Glomerular visceral epithelial cell (primary cell): Measurements from ENCODE around the gene RSBN1L.
"Not testable (repeated sequence)": the region's sequence is repeated elsewhere in the genome, so short reads cannot be mapped to it uniquely, and the experiment has no call there.

Source experiments
- DNase-seq: peaks from one replicate; pipeline ENCODE4 v3.0.0-alpha.2; 2016; ENCODE audit errors: extremely low spot score

RSBN1L gene

DNA sequence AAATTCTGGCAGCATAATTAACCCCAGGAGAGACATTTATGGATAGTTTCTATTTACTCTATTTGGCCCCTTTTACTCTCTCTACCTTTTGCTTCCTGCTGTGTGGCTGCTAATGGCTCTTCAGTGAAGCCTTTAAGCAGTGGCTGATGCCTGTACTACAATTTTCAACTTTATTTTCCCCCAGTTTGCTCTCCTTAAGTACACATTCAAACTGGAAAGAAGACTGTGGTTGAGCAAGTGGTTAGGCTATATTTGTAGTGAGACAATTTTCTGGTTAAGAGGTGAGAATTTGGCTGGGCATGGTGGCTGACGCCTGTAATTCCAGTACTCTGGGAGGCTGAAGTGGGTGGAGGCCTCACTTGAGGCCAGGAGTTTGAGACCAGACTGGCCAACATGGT, 8.5 kb upstream of the RSBN1L start:
- no peak for DNase-seq

DNA sequence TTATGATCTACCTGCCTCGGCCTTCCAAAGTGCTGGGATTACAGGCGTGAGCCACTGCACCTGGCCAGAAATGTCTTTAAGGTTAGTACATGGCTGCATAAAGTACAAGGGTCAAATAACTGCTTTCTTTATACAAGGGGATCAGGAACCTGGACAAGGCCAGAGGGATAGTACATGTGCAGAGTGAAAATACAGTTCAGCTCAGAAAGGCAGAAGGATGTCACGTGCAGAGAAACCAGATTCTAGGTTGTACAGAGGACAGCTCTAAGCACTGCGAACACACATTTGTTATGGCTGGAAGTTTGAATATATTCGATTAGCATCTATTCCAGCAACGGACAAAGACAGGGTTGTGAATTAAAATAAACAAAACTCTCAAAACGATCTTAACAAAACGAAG, 6.0 kb upstream of the RSBN1L start:
- no peak for DNase-seq

DNA sequence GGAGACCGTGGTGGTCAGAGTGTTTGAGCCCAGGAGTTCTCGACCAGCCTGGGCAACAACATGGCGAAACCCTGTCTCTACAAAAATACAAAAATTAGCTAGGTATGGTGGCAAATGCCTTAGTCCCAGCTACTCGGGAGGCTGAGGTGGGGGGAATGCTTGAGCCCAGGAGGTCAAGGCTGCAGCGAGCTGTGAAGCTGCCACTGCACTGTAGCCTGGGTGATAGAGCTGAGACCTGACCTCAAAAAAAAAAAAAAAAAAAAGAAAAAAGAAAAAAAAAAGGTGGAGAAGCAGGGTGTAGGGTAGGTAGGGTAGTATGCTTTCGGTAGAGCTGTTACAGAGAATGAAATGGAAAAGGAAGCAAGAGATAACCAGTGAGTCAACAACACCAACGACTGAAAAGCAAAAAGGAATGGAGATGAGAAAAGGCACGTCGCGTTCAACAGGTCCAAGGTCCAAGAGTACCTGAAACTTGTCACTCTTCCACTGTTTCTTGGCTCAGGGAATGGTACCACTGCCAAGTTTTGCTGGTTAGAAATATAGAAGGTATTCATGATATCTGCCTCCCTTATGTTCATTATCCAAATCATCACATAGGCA, 4.3 kb upstream of the RSBN1L start:
- DNase-seq, result no peak

DNA sequence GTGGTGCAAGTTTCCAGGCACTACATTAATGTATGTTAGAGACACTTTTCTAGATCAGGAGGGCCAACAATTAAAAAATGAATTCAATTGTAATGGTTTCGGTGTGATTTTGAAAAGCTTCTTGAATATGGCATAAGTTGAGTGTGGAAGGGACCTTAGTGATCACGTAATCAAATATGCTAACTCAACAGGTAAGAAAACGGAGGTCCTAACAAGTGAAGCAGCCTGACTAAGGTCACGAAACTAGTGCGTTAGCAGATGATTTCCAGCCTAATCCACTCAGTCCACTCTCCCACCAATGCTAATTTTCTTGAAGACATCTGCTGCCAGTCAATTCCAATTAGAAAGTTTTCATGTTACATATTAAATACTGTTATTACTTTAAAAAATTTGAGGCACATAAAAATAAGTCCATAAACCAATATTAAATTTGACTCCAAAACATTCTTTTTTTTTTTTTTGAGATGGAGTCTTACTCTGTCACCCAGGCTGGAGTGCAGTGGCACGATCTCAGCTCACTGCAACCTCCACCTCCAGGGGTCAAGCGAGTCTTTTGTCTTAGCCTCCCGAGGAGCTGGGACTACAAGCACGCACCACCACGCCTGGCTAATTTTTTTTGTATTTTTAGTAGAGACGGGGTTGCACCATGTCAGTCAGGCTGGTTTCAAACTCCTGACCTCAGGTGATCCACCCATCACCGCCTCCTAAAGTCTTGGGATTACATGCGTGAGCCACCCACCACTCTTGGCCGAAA, 2.3 kb upstream of the RSBN1L start:
- no peak for DNase-seq

DNA sequence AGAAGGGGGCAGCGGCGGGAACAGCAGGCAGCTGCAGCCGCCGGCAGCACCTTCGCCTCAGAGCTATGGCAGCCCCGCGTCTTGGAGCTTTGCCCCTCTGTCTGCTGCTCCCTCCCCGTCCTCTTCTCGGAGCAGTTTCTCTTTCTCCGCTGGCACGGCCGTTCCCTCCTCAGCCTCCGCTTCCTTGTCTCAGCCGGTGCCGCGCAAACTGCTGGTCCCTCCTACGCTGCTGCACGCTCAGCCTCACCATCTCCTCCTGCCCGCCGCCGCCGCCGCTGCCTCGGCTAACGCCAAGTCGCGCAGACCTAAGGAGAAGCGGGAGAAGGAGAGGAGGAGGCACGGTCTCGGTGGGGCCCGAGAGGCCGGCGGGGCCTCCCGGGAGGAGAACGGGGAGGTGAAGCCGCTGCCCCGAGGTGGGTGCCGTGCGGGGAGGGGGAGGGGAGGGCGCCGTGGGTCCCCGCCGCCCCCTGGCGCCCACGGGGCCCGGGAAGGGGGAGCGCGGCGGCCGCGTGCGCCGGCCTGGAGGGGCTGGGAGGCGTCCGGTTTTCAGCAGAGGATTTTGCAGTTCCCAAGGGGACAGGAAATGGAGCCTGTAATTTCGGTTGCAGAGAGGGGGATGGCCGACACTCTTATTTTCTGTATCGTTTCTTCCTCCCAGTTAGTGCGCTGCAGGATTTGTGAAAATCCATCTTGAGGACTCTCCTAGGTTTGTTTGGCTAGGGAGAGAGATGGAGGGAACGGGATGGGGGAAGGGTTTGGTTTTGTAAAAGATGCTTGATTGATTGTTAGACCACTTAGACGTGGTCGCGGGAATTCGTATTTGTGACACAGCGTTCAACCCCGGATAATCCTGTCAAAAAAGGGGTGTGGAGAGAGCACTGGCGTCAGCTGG, 630 bp downstream of the RSBN1L start:
- DNase-seq, result peak; percentile 41

DNA sequence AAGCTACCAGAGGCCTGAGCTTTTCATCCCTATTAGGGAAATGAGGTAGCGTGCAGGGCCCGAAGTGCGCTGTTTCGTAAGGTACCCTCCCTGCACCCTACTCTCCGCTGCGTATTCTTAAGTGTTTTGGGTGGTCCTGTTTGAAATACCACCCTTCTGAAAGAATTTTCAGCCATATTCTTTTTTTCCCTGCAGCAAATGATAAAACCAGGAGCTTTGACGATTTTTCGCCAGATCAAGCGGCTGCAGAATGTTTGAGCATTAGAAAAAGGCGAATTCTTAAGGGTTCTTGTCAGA, 1.2 kb downstream of the RSBN1L start:
- no peak for DNase-seq

DNA sequence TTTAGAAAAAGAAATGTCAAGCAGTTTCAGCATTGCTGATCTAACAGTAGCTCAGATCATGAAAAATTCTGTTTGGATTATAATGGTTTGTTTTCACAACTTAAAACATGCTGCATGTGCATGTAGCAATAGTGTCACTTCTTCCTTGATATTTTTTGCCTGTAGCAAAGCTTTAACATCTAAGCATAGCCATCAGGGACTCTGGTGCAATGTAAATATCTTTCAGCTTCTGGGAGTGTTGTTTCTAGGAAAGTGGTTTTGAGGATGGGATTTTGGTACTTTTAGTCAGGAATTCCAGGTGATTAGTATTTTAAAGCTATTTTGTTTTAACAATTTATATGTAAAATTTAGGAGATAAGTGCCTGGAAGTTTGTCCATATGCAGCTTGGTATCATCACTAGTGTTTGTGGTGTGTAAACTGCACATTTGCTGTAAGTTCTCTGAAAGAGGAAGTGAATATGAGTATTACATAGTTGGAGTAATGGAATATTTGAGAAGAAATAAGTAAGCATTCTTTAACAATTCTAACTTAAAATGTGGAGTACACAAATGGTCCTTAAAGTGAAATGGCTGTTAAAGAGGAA, 1.9 kb downstream of the RSBN1L start:
- no peak for DNase-seq

DNA sequence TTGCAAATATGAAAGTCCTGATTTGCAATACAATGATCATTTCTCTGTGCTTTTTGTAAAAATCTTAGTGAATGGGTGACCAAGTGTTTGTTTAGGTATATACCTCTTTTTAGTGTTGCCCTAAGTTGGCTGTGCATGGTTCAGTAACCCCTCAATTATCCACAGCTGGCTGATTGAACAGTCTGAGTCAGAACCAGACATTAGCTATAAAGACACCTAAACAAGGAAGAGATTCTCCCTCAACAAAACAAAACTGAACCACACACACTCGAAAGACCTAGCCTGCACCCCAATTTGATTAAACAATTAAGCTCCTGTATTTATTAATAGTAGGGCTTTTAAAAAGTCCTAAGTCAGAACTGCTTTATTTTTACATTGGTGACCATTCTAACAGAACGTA, 2.8 kb downstream of the RSBN1L start:
- DNase-seq, result peak; percentile 54

DNA sequence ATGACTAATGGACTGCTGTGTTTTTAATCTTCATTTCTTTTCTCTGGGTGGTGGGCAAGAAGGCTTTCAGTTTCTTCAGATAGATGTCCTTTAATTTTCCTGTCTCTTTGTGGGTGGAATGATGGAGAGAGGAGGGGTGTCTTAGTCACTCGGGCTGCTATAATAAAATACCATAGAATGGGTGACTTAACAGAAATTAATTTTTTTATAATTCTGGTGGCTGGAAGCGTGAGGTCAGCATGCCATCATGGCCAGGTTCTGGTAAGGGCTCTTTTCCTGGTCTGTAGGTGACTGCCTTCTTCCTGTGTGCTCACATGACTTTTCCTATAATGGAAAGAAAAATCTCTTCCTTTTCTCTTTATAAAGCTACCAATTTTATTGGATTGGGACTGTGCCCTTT, 6.3 kb downstream of the RSBN1L start:
- DNase-seq, result peak; percentile 14

DNA sequence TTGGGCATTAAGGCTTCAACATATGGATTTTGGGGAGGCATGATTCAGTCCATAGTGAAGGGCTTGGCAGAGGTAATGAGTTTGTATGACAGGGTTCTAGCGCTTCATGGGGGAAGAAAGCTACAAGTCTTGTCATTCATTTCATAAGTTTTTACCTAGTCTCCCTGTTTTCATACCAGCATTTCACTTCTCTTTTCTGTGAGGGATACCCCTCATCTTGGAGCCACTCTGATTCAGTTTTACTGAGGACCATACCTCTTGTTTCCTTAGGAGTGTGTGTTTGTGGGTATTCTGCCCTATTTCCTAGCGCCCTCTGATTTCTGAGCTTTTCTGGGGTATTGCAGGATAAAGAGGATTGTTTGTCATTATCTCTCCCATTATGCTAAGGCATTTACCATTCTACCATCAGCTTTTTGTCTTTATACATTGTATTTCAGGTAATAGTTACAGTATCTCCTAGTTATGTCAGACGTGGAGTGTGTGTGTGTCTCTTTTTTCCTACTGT, 6.8 kb downstream of the RSBN1L start:
- DNase-seq, result no peak

DNA sequence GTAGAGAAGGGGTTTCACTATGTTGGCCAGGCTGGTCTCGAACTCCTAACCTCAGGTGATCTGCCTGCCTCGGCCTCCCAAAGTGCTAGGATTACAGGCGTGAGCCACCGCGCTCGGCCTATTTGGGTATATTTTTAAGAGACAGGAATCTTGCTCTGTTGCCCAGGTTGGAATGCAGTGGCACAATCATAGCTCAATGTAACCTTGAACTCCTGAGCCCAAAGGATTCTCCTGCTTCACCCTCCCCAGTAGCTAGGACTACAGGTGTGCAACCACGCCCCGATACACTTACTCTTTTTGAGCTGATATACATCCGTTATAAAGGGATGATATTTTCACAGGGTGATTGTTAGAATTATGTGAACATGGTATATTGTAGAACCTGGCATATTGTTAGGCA, 7.4 kb downstream of the RSBN1L start:
- not testable (repeated sequence) for DNase-seq

DNA sequence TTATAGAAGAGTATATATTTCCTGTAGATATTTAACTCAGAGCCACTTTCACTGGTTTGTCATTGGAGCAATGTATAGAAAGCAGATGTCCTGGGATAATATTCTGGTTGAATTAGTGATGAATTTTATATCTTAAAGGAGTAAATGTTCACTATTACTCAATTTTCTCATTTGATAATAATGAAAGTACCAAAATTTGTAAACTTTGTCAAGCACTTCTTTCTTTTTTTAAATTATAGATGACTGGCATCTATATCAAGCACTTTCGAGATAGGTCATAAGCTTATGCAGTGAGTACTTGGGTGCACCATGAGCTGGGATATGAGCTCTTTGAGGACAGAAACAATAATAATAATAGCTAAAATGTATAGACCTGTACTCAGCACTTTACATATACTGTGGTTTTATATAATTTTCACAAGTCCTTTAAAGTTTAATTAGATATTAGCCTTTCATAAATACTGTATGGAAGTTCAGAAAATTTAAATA, 11.3 kb downstream of the RSBN1L start:
- DNase-seq, result no peak

DNA sequence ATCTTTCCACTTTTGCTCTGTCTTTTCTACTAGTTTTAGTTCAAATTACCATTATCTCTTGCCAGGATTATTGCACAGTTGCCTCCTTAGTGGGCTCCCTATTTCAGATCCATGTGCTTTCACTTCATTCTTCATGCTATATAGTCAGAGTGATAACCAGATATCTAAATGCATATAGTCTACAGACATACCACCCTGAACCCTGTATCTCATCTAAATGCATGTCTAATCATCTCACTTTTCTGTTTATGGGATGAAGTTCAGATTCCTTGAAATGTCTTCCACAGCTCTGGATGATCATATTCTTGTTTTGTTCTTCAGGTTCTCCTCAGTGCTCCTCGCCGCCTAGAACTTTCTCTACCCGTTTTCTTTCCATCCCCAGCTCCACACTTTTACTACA, 13.8 kb downstream of the RSBN1L start:
- no peak for DNase-seq

DNA sequence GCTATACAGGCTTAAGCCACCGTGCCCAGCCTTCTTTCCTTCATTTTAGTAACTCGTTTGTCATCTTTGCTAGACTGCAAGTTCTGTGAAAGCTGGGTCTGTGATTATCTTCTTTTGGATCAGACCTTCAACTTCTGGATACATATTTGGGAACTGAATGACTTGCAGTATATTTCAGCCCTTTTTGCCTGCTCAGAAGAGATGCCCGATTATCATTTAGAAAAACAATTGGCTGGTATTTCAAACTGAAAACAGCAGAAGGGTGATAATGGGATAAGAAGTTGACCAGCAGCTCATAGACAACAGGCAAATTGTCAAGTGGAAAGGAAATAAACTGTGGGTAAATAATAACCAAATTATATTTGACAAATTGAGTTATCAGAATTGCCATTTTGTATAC, 14.6 kb downstream of the RSBN1L start:
- DNase-seq, result no peak

DNA sequence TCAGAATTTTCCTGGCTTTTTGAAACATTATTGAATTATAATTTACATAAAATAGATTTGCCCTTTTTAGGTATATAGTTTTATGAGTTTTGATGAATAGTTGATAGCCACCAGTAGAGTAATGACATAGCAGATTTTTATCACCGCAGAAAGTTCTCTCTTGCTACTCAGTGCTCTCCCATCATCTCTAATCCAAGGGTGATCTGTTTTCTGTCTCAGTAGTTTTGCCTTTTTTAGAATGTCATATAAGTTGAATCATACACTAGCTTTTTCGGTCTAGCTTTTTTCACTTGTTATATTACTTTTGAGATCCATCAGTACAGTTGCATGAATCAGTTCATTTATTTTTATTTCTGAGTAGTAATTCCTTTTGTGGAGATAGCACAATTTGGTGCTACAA, 17.9 kb downstream of the RSBN1L start:
- no peak for DNase-seq

DNA sequence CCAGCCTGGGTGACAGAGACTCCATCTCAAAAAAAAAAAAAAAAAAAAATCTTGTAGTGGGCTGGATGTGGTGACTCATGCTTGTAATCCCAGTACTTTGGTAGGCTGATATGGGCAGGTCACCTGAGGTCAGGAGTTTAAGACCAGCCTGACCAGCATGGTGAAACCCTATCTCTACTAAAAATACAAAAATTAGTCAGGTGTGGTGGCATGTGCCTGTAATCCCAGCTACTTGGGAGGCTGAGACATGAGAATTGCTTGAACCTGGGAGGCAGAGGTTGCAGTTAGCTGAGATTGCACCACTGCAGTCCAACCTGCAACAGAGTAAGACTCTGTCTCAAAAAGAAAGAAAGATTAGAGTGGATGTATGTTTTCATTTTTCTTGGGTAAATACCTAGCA, 18.7 kb downstream of the RSBN1L start:
- peak; percentile 17 for DNase-seq

DNA sequence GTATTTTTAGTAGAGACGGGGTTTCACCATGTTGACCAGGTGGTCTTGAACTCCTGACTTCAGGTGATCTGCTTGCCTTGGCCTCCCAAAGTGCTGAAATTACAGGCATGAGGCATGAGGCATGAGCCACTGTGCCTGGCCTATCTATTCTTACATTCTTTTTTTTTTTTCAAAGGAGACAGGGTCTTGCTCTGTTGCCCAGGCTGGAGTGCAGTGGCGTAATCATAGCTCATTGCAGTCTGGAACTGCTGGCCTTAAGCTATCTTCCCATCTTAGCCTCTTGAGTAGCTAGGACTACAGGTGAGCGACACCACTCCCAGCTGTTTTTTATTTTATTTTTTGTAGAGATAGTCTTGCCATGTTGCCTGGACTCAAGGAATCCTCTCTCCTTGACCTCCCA, 20.5 kb downstream of the RSBN1L start:
- DNase-seq, result no peak

DNA sequence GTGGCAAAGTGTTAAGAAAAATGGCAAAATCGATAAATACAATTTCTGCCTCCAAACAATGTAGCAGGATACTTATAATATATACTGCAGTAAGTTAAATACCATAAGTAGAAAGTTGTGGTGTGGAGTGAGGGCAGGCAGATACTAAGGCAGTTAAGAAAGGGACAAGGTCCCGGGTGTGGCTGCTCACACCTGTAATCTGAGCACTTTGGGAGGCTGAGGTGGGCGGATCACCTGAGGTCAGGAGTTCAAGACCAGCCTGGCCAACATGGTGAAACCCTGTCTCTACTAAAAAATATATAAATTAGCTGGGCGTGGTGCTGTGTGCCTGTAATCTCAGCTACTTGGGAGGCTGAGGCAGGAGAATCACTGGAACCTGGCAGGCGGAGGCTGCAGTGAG, 21.3 kb downstream of the RSBN1L start:
- DNase-seq, result not testable (repeated sequence)

DNA sequence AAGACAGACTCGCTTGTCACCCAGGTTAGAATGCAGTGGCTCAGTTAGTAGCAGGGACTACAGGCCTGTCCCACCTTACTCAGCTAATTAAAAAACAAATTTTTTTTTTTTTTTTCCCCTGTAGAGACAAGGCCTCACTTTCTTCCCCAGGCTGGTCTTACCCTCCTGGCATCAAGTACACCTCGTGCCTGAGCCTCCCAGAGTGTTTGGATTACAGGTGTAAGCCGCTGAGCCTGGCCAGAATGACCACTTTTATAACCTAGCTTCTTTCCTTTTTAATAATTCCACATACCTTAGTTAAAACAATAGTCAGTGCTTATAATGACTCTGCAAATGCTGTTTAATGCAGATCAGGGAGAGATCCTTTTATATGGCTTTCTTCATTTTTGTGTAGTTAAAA, 31.3 kb downstream of the RSBN1L start:
- DNase-seq, result no peak

DNA sequence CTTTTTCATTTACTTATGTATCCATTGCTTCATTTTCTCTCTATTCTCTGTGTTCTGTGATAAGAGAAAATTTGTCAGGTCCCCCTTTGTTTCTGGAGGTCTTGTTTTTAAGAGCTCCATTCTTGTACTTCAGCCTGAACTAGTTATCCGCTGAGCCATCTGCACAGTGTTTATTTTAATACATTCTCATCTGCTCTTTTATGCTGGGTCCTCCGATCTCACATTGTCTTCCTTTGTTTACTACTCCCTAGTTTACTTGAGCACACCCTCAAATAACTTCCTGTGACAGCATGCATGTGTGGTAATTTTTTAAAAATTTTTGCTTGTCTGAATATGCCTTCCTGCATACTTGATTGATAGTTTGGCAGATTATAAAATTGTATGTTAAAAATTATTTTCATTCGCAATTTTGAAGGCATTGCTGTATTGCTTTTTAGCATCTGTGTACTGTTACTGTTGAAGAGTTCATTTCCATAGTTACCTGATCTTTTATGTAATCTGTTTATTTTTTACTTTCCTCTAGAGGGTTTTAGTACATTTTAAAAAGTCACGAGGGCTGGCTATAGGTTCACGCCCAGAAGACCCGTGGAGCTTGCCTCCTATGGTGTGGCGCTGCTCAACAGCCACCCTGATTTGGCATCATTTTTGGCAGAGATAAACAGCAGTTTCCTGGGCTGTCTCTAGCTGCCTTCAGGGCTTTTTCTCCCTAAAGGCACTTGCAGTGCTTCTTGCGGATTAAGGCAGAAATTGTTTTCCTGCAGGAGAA, 31.9 kb downstream of the RSBN1L start:
- no peak for DNase-seq

DNA sequence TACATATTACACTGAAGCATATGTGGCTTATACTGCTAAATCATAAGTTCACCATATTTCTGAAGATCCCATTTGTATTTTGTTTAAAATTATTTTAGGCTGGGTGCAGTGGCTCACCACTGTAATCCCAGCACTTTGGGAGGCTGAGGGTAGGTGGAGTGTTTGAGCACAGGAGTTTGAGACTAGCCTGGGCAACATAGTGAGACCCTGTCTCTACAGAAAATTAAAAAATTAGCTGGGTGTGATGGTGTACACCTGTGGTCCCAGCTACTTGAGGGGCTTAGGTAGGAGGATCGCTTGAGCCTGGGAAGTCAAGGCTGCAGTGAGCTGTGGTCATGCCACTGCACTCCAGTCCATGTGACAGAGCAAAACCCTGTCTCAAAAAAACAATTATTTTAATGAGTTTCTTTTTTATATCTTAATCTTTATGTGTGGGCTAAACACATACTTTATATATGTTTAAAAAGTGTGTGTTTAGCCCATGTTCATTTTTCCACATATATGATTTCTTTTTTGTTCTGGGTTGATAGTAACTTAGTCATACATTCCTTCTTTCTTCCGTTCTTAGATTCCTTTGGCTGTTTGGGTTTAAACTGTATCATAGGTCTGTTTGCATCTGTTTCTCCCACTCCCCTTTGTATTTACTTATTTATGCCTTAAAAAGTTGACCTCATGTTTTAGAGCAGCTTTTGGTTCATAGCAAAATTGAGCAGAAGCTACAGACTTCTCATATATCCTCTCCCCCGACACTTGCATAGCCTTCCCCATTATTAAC, 33.5 kb downstream of the RSBN1L start:
- DNase-seq, result no peak
